ENCODE measurements around the gene ZNF276.

ZNF276 gene

DNA sequence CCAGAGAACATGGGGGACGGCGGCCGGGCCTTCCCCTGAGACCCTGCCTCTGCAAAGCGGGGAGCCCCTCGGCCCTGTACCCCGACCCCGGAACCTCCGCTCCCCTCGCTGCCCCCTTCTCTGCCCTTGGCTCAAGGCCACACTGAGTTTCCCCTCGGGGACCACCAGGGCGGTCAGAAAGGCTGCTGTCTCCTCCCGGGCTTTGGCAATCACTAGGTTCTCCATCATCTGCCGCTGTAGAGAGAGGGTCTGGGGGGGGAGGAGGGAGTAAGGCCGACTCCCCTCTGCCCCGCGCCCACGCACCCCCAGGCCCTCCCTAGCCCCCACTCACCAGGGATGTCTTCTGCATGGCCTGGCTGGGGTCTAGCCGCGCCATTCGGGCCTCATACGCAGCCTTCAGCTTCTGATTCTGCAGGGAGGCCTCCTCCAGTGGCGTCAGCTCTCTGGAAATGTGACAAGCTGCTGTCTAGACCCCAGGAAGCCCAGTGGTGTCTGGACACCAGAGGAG is 9.0 kb upstream of the ZNF276 start:
- TF ChIP-seq EP300 (IDR thresholded peaks at IDR 0.05; ENCODE audit: borderline replicate concordance) (no peak), TCF12 (IDR thresholded peaks at IDR 0.05; ENCODE audit: low read depth) (no peak), TAF1 (IDR thresholded peaks at IDR 0.05; ENCODE audit: low read depth) (no peak), NFIC (IDR thresholded peaks at IDR 0.05) (no peak), CEBPB (IDR thresholded peaks at IDR 0.05) (no peak), YY1 (IDR thresholded peaks at IDR 0.05; ENCODE audit: low read depth) (no peak), CREB1 (IDR thresholded peaks at IDR 0.05; ENCODE audit: low read depth) (no peak)
- TF ChIP-seq, protein P1, sequence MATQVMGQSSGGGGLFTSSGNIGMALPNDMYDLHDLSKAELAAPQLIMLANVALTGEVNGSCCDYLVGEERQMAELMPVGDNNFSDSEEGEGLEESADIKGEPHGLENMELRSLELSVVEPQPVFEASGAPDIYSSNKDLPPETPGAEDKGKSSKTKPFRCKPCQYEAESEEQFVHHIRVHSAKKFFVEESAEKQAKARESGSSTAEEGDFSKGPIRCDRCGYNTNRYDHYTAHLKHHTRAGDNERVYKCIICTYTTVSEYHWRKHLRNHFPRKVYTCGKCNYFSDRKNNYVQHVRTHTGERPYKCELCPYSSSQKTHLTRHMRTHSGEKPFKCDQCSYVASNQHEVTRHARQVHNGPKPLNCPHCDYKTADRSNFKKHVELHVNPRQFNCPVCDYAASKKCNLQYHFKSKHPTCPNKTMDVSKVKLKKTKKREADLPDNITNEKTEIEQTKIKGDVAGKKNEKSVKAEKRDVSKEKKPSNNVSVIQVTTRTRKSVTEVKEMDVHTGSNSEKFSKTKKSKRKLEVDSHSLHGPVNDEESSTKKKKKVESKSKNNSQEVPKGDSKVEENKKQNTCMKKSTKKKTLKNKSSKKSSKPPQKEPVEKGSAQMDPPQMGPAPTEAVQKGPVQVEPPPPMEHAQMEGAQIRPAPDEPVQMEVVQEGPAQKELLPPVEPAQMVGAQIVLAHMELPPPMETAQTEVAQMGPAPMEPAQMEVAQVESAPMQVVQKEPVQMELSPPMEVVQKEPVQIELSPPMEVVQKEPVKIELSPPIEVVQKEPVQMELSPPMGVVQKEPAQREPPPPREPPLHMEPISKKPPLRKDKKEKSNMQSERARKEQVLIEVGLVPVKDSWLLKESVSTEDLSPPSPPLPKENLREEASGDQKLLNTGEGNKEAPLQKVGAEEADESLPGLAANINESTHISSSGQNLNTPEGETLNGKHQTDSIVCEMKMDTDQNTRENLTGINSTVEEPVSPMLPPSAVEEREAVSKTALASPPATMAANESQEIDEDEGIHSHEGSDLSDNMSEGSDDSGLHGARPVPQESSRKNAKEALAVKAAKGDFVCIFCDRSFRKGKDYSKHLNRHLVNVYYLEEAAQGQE (IDR thresholded peaks at IDR 0.05; ENCODE audit: low read depth) = no peak
- TF ChIP-seq, protein P2, sequence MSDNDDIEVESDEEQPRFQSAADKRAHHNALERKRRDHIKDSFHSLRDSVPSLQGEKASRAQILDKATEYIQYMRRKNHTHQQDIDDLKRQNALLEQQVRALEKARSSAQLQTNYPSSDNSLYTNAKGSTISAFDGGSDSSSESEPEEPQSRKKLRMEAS (IDR thresholded peaks at IDR 0.05) = no peak
- TF ChIP-seq, protein P3, sequence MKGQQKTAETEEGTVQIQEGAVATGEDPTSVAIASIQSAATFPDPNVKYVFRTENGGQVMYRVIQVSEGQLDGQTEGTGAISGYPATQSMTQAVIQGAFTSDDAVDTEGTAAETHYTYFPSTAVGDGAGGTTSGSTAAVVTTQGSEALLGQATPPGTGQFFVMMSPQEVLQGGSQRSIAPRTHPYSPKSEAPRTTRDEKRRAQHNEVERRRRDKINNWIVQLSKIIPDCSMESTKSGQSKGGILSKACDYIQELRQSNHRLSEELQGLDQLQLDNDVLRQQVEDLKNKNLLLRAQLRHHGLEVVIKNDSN (IDR thresholded peaks at IDR 0.05) = no peak

DNA sequence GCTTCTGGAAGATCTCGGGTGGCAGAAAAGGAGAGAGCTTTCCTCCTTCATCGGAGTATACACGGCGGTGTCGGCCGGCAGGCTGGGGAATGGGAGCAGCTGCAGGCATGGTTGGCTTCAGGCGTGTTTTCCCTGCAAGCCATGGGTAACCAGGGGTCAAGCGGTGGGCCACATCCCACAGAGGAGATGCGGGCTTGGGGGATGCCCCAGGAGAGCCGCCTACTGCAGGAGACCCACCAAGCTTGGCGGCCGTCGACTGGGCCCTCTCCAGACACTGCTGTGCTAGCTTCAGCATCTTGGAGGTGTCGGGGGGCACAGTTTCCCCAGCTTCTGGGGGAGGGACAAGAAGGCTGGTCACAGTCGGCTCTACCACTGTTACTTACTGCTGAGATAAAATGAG is 4.8 kb upstream of the ZNF276 start:
- TF ChIP-seq NFIC (IDR thresholded peaks at IDR 0.05) = no peak
- no peak for TF ChIP-seq TEAD4 (IDR thresholded peaks at IDR 0.05)
- no peak for TF ChIP-seq RAD21 (IDR thresholded peaks at IDR 0.05; ENCODE audit: low read depth)
- TF ChIP-seq, protein P3 (IDR thresholded peaks at IDR 0.05) = no peak
- TF ChIP-seq, protein P2 (IDR thresholded peaks at IDR 0.05) = no peak
- no peak for TF ChIP-seq FOXM1 (IDR thresholded peaks at IDR 0.05; ENCODE audit: borderline replicate concordance, low read depth)
- no peak for TF ChIP-seq ZBTB7A (IDR thresholded peaks at IDR 0.05; ENCODE audit: low read depth)
- TF ChIP-seq, protein P1 (IDR thresholded peaks at IDR 0.05; ENCODE audit: low read depth) = no peak
- no peak for TF ChIP-seq YY1 (IDR thresholded peaks at IDR 0.05; ENCODE audit: low read depth)
- TF ChIP-seq CEBPB (IDR thresholded peaks at IDR 0.05) = no peak
- no peak for TF ChIP-seq EP300 (IDR thresholded peaks at IDR 0.05; ENCODE audit: borderline replicate concordance)
- TF ChIP-seq TAF1 (IDR thresholded peaks at IDR 0.05; ENCODE audit: low read depth) = no peak
- TF ChIP-seq CREB1 (IDR thresholded peaks at IDR 0.05; ENCODE audit: low read depth) = no peak
- no peak for TF ChIP-seq EGR1 (IDR thresholded peaks at IDR 0.05)

DNA sequence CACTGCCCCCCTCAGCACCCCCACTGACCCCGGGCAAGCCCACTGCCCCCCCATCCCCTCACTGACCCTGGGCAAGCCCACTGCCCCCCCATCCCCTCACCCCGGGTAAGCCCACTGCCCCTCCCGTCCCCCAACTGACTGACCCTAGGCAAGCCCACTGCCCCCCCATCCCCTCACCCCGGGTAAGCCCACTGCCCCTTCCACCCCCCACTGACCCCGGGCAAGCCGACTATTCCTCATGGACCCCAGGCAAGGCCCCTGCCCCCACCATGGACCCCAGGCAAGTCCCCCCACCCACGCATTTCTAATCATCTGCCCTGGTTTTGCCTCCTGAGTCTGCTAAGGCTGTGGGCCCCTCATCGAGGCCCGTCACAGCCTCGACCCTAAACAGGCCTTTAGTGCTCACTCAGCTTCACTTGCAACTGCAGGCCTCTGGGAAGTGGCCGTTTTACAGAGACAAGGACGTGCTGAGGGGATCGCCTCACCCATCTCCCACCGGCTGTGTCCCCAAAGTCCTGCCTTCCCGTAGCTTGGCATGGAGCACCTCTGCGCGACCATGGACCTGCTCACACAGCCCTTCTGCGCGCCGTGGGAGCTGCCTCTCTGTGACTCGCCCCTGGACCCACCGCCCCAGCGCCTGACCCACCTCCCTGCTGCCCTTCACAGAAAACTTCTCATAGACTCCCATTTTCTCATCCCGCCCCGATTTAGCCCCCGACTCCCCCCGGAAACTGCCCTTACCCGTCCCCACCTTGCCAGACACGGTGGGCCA is 4.2 kb upstream of the ZNF276 start:
- TF ChIP-seq, protein P1 (IDR thresholded peaks at IDR 0.05; ENCODE audit: low read depth) = no peak
- TF ChIP-seq TEAD4 (IDR thresholded peaks at IDR 0.05) (no peak), NFIC (IDR thresholded peaks at IDR 0.05) (no peak), RAD21 (IDR thresholded peaks at IDR 0.05; ENCODE audit: low read depth) (no peak), FOXM1 (IDR thresholded peaks at IDR 0.05; ENCODE audit: borderline replicate concordance, low read depth) (no peak), TAF1 (IDR thresholded peaks at IDR 0.05; ENCODE audit: low read depth) (no peak)
- TF ChIP-seq, protein P2 (IDR thresholded peaks at IDR 0.05) = no peak
